NT2/D1 (cell line): ENCODE measurements around the gene KRT75.

ENCODE experiments used
- DNase-seq: peaks from one replicate; pipeline ENCODE4 v3.0.0-alpha.2; 2011; ENCODE audit warnings: low read depth, low spot score
- H3K27me3 ChIP-seq: 2 replicates; pipeline ENCODE4 v1.6.0; 2011; ENCODE audit warnings: mild to moderate bottlenecking; ENCODE audit not compliant: insufficient read length, insufficient read depth
- H3K36me3 ChIP-seq: 2 replicates; pipeline ENCODE4 v1.6.1; 2011; ENCODE audit warnings: mild to moderate bottlenecking, low read length, mixed read lengths; ENCODE audit not compliant: insufficient read depth, insufficient read length
- H3K4me1 ChIP-seq: 2 replicates; pipeline ENCODE4 v1.5.1; 2011; ENCODE audit not compliant: insufficient read depth, insufficient read length
- H3K4me3 ChIP-seq: 2 replicates; pipeline ENCODE4 v1.5.1; 2011; ENCODE audit warnings: low read depth; ENCODE audit not compliant: insufficient read length
- H3K9ac ChIP-seq: 2 replicates; pipeline ENCODE4 v1.6.0; 2011; ENCODE audit warnings: low read depth; ENCODE audit not compliant: insufficient read length
- H3K9me3 ChIP-seq: 2 replicates; pipeline ENCODE4 v1.5.1; 2011; ENCODE audit warnings: mild to moderate bottlenecking, low read length; ENCODE audit not compliant: insufficient read depth
- SUZ12 ChIP-seq: IDR thresholded peaks from 2 replicates; pipeline ENCODE4 v1.6.1; 2011; ENCODE audit not compliant: insufficient read length, insufficient read depth; ENCODE audit errors: extremely low read depth
- YY1 ChIP-seq: IDR thresholded peaks from 2 replicates; pipeline ENCODE4 v1.6.1; 2011; ENCODE audit not compliant: insufficient read length, insufficient read depth
- ZNF274 ChIP-seq: IDR thresholded peaks from 2 replicates; pipeline ENCODE4 v1.6.1; 2011; ENCODE audit warnings: mild to moderate bottlenecking, low read depth, low read length

KRT75 gene

DNA sequence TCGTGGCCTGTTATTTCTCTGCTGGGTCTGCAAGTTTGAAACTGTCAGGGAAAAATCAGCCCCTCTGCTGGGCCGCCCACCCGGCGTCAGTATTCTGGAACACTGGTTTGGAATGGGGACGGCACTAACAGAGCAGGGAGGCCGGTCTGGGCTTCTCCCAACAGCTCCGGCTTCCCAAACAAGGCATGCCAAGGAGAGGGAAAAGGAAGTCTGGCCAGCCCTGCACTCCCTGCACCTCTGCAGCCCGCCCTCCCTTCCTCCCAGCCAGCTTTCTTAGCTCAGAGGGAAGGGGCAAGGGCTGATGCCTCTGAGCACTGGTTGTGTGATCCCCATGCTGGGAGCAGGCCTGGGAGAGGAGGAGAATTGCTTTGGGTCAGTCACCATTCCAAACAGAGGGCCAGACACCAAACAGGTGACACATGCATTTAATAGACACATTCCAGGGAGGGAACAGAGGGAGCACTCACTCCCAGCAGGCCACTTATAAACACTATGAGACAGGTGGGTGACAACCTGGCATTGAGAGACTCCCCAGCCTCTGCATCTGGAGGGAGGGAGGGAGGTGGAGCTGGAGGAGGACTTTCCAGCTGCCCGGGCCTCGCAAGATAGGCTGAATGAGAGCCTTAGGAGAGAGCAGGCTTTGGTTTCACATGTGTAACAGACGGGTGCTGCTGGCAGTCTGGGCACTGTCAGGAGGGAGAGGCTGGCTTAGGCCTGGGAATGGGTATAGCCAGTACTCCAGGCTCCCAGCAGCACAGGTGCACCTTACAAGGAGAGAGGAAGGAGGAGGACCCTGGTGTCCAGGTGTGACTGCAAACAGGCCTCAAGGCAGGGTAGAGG, 10.3 kb downstream of the KRT75 start:
- no peak for TF ChIP-seq YY1
- TF ChIP-seq ZNF274, result no peak
- peaks cover 5% of the 10 kb centered on the region for H3K4me1 ChIP-seq
- H3K4me3 ChIP-seq, result no peak overlapping the region
- no peak overlapping the region for H3K9ac ChIP-seq
- H3K9me3 ChIP-seq, result no peaks in the 10 kb centered on the region
- H3K27me3 ChIP-seq, result no peaks in the 10 kb centered on the region
- H3K36me3 ChIP-seq, result no peaks in the 10 kb centered on the region
- no peak for DNase-seq

DNA sequence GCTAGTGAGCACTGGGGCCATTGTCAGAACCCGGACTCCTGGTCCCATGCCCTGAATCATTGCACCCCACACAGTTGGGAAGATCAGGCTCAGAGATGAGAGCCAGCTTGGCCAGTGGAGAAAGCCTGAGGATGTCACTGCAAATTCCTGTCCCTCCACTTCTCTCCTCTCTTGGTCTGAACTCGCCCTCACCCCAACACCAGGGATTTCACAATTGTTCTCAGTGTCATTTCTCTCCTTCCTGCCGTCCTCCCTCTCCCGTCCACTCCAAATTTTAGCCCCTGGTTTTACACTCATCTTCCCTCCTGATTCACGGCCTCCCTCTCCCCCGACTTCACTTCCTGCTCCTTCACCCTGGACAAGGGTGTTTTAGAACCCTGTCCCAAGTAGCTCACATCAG, 11.1 kb downstream of the KRT75 start:
- H3K9me3 ChIP-seq, result no peaks in the 10 kb centered on the region
- TF ChIP-seq ZNF274 (no peak), SUZ12 (no peak), YY1 (no peak)
- H3K4me3 ChIP-seq, result no peak overlapping the region
- no peaks in the 10 kb centered on the region for H3K36me3 ChIP-seq
- H3K27me3 ChIP-seq, result no peaks in the 10 kb centered on the region
- peaks cover 5% of the 10 kb centered on the region for H3K4me1 ChIP-seq
- DNase-seq, result no peak
- H3K9ac ChIP-seq, result no peak overlapping the region

DNA sequence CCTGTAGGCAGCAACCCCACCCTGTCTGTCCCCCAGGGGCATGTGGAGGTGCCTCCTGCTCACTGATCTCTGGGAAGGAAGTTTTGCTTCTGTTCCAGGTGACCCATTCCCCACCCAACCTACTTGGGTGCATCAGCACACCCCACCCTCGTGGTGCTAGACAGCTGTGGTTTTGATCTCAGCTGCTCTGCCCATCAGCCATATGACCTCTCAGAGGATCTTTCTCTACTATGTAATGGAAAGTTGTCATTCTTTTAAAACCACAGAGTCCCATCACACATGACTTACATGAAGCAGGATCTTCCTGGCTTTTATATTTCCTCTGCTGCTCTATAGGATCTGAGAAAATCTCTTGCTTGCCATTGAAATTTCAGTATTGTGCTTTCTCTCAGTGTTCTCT, 14.5 kb downstream of the KRT75 start:
- no peak for TF ChIP-seq ZNF274
- no peak for TF ChIP-seq SUZ12
- no peak for TF ChIP-seq YY1
- Histone ChIP-seq H3K4me3 (no peak overlapping the region), H3K9ac (no peak overlapping the region), H3K36me3 (no peaks in the 10 kb centered on the region), H3K27me3 (no peaks in the 10 kb centered on the region), H3K9me3 (no peaks in the 10 kb centered on the region), H3K4me1 (peaks cover 8% of the 10 kb centered on the region)
- no peak for DNase-seq

DNA sequence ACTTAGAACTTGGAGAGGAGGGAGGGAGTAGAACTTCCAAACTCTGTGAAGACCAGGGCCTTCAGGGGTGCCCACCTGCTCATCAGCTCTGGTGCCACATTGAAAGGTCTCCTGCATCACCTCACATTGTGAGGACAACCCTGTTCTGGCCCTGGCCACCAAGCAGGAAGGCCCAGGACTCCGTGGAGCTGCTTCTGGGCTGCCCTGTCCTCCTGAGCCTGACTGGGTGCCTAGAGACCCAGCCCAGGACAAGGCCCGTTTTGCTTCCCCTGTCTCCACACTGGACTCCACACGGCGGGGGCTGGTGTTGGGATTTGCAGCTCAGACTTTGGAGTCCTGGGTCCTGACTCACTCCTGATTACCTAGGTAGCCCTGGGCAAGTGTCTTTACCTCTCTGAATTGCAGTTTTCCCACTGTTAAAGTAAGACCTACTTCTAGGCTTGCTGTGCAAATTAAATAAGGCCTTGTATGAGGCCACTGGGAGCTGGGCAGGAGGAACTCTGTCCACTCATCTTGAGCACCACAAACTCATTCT, 15.5 kb downstream of the KRT75 start:
- peaks cover 3% of the 10 kb centered on the region for H3K4me1 ChIP-seq
- no peak overlapping the region for H3K9ac ChIP-seq
- H3K4me3 ChIP-seq, result no peak overlapping the region
- H3K27me3 ChIP-seq, result no peaks in the 10 kb centered on the region
- TF ChIP-seq ZNF274 (no peak), SUZ12 (no peak), YY1 (no peak)
- DNase-seq, result no peak
- no peaks in the 10 kb centered on the region for H3K9me3 ChIP-seq
- no peaks in the 10 kb centered on the region for H3K36me3 ChIP-seq

DNA sequence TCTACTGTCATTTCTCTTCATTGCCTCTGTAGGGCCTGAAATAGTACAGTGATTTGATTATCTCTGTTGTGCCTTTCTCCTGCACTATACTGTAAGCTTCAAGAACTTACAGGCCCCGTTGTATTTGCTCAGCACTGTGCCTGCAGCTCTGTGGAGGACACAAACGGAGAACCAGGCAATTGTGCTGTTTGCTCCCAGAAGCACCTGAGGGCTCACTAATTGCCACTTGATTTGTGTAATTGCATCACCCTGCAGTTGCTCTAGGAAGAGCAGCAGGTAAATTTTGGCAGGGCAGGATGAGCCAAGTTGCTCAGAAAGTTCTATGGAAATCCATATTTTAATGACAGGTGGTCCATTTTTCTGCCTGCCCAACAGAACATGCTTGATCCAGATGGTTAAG, 16.4 kb downstream of the KRT75 start:
- no peaks in the 10 kb centered on the region for H3K36me3 ChIP-seq
- TF ChIP-seq SUZ12 (no peak), YY1 (no peak), ZNF274 (no peak)
- no peaks in the 10 kb centered on the region for H3K27me3 ChIP-seq
- H3K4me3 ChIP-seq, result no peak overlapping the region
- DNase-seq, result no peak
- H3K4me1 ChIP-seq, result peaks cover 3% of the 10 kb centered on the region
- no peaks in the 10 kb centered on the region for H3K9me3 ChIP-seq
- no peak overlapping the region for H3K9ac ChIP-seq

DNA sequence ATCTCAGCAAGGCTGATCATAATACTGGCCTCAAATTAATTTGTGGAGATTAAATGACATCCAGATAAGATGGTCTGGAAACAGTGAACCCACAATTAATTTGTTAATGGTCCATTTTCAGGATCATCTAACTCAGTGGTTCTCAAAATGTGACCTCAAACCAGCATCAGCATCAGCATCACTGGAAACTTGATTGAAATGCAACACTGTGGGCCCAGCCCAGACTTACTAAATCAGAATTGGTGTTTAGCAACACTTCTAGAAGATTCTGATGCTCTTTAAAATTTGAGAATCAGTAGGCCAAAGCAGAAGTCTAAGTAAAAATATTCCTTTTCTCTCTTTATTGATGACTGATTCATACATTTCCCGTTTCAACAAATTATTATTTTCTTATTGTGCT, 17.4 kb downstream of the KRT75 start:
- Histone ChIP-seq H3K36me3 (no peaks in the 10 kb centered on the region), H3K27me3 (no peaks in the 10 kb centered on the region), H3K4me1 (peaks cover 3% of the 10 kb centered on the region), H3K9ac (no peak overlapping the region), H3K4me3 (no peak overlapping the region), H3K9me3 (no peaks in the 10 kb centered on the region)
- DNase-seq, result no peak
- TF ChIP-seq ZNF274 (no peak), SUZ12 (no peak), YY1 (no peak)

DNA sequence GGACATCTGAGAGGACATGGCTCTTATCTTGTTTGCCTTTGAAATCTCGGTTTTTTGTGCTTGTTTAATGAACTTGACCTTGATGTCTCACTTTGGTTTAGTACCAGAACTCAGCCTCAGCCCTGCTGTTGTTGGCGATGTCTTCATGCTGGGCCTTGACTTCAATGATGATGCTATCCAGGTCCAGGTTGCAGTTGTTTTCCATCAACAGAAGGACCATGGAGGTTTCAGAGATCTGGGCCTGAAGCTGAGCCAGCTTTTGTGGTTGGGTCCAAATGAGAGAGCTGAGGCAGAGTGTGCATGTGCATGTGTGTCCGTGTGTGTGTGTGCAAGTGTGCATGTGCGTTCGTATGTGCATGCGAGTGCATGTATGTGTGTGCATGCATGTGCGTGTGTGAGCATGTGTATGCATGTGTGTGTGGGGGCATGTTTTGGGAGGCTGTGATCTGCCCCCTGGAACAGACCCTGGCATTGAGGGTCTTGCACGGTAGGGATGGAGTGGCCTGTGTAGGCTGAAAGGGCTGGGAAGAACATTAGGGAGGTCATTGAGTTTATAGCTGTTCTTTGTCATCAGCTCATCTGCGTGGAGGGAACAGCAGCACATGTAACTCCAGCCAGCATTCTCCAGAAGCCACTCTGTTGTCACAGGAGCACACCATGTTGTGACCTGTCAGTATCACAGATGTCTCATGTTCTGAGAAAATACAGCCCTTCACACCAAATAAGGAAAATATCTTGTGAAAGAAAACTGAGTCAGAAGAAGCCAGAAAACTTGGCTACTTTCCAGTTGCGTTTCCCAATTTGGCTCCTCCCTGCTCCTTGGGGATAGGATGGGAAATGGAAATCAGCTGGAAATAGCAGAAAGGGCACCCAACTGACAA, 18.1 kb downstream of the KRT75 start:
- H3K36me3 ChIP-seq, result no peaks in the 10 kb centered on the region
- no peaks in the 10 kb centered on the region for H3K9me3 ChIP-seq
- no peaks in the 10 kb centered on the region for H3K27me3 ChIP-seq
- peaks cover 3% of the 10 kb centered on the region for H3K4me1 ChIP-seq
- DNase-seq, result no peak
- no peak for TF ChIP-seq YY1
- no peak for TF ChIP-seq SUZ12
- TF ChIP-seq ZNF274, result no peak
- no peak overlapping the region for H3K9ac ChIP-seq
- no peak overlapping the region for H3K4me3 ChIP-seq
